OCI-LY7 (cell line): ENCODE measurements around the gene ERN1. TPM values are rescaled to one million over a fixed set of nuclear protein-coding genes. Genes with fewer than 3 reads are reported as not detected.

Experiments used
- BruUV-seq: library from RNA; stranded (reverse); fragments of 400-500 nt; replicated peaks from 2 replicates; lab custom pipeline; 2021; lab: Mats Ljungman, UMichigan
- CTCF ChIA-PET: fragments of 300-600 bp; sonication (Branson Sonifier 250); formaldehyde crosslinking; loops from one replicate; lab custom pipeline; 2022; ENCODE audit warnings: antibody characterized with exemption; ENCODE audit not compliant: unreplicated experiment; lab: Charles Lee
- POLR2A ChIA-PET: fragments of 300-600 bp; sonication (Branson Sonifier 250); formaldehyde crosslinking; loops from one replicate; lab custom pipeline; 2022; ENCODE audit warnings: antibody characterized with exemption; lab: Charles Lee
- DNase-seq: peaks from one replicate; pipeline ENCODE4 v3.0.0-alpha.2; 2015; ENCODE audit warnings: low spot score
- H2AFZ ChIP-seq: fragments of 200-600 bp; sonication (generic), shearing (Covaris generic); 2 replicates; pipeline ENCODE4 v1.6.1; 2014; ENCODE audit warnings: mild to moderate bottlenecking, antibody characterized with exemption, low read length, moderate library complexity
- H3K27ac ChIP-seq: fragments of 200-600 bp; sonication (generic); 2 replicates; pipeline ENCODE4 v1.5.1; 2014; ENCODE audit warnings: mixed run types, low read depth, mild to moderate bottlenecking, moderate library complexity, low read length, inconsistent platforms; ENCODE audit not compliant: poor library complexity, severe bottlenecking
- H3K36me3 ChIP-seq: fragments of 200-600 bp; sonication (generic); 2 replicates; pipeline ENCODE4 v1.6.1; 2014; ENCODE audit warnings: mild to moderate bottlenecking, antibody characterized with exemption, low read length, moderate library complexity, mixed read lengths; ENCODE audit not compliant: insufficient read depth
- H3K4me1 ChIP-seq: fragments of 200-600 bp; sonication (generic); 2 replicates; pipeline ENCODE4 v1.5.1; 2014; ENCODE audit warnings: mild to moderate bottlenecking, low read length; ENCODE audit not compliant: insufficient read depth, poor library complexity, severe bottlenecking
- H3K4me2 ChIP-seq: fragments of 200-600 bp; sonication (generic); 2 replicates; pipeline ENCODE4 v1.6.1; 2014; ENCODE audit warnings: mild to moderate bottlenecking, low read length
- H3K4me3 ChIP-seq: fragments of 200-600 bp; sonication (generic); 2 replicates; pipeline ENCODE4 v1.5.1; 2014; ENCODE audit warnings: mild to moderate bottlenecking, low read depth, low read length; ENCODE audit not compliant: poor library complexity, severe bottlenecking
- H3K79me2 ChIP-seq: fragments of 200-600 bp; sonication (generic); 2 replicates; pipeline ENCODE4 v1.6.1; 2016; ENCODE audit warnings: low read depth, mild to moderate bottlenecking, low read length, moderate library complexity, mixed read lengths; ENCODE audit not compliant: insufficient read depth
- H3K9me2 ChIP-seq: fragments of 200-600 bp; sonication (generic); 2 replicates; pipeline ENCODE4 v1.6.1; 2016; ENCODE audit warnings: mild to moderate bottlenecking, low read length, mixed read lengths; ENCODE audit not compliant: insufficient read depth
- H3K9me3 ChIP-seq: fragments of 200-600 bp; sonication (generic); 2 replicates; pipeline ENCODE4 v1.6.1; 2014; ENCODE audit warnings: mild to moderate bottlenecking, mixed run types, low read length, mixed read lengths
- H4K20me1 ChIP-seq: fragments of 200-600 bp; sonication (generic); 2 replicates; pipeline ENCODE4 v1.6.1; 2014; ENCODE audit warnings: mild to moderate bottlenecking, antibody characterized with exemption, low read length, moderate library complexity, mixed read lengths; ENCODE audit not compliant: insufficient read depth
- EZH2phosphoT487 ChIP-seq: fragments of 200-600 bp; sonication (generic); IDR thresholded peaks from 2 replicates; pipeline ENCODE4 v1.6.1; 2018; ENCODE audit warnings: low read depth, borderline replicate concordance, mild to moderate bottlenecking, mixed run types, antibody characterized with exemption, low read length, moderate library complexity, mixed read lengths
- intact Hi-C: fragments of 100-400 bp; cut with micrococcal nuclease; formaldehyde crosslinking; loops from one replicate; pipeline ENCODE4 v1.10.0; 2022; ENCODE audit not compliant: unreplicated experiment
- total RNA-seq, 2 experiments: library from RNA; depleted of rRNA in 1 of 2; stranded (reverse); fragments of >200 nt in 1 of 2; shearing (Covaris generic) in 1 of 2; gene quantifications; 2 replicates each; pipeline ENCODE4 v1.2.3, GENCODE V29; 2014 to 2022
- TF ChIP-seq, protein P1 (sequence below): fragments of 200-600 bp; sonication (generic); conservative IDR thresholded peaks from 2 replicates; pipeline ENCODE4 v1.5.1; 2014; ENCODE audit warnings: mild to moderate bottlenecking, antibody characterized with exemption, low read length, moderate library complexity, mixed read lengths

The ERN1 gene
- total RNA-seq, 2 experiments from 2014 or later = 22.0 to 70.3 TPM

DNA sequence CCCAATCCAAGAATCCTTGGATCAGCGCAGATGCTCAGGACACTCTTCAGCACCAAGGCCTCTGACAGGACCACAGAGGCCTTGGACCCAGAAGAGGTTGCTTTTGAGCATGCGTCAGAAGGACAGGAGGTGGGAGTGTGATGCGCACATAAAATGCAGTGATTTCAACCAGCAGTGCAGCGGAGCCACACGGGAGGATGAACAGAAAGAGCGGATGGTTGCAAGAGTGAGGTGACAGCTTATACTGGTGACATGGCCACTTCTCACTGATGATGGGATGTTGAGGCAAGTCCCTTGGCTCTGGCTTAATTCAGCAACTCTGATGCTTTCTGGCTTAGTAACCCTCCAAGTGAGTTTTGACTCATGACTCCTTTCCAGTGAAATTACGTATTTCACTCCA, 25.2 kb upstream of the ERN1 start:
- no TSS peak for BruUV-seq
- H3K4me3 ChIP-seq = no peak overlapping the region
- H3K9me3 ChIP-seq = no peaks in the 10 kb centered on the region
- POLR2A ChIA-PET = interaction anchor here (0.6 to 1.1 kb wide), 2 partner anchors 10 to 13 kb away, joined by 3 read pairs; no protein-coding TSS in a partner anchor
- H3K79me2 ChIP-seq = no peaks in the 10 kb centered on the region
- H3K4me1 ChIP-seq = peaks cover 6% of the 10 kb centered on the region
- no peak overlapping the region for H3K4me2 ChIP-seq
- no peak overlapping the region for H2AFZ ChIP-seq
- DNase-seq = no peak
- H3K9me2 ChIP-seq = no peaks in the 10 kb centered on the region
- H3K36me3 ChIP-seq = peaks cover 20% of the 10 kb centered on the region
- CTCF ChIA-PET = no interaction called here
- H3K27ac ChIP-seq = no peak overlapping the region
- TF ChIP-seq EZH2phosphoT487 = no peak
- TF ChIP-seq, protein P1, sequence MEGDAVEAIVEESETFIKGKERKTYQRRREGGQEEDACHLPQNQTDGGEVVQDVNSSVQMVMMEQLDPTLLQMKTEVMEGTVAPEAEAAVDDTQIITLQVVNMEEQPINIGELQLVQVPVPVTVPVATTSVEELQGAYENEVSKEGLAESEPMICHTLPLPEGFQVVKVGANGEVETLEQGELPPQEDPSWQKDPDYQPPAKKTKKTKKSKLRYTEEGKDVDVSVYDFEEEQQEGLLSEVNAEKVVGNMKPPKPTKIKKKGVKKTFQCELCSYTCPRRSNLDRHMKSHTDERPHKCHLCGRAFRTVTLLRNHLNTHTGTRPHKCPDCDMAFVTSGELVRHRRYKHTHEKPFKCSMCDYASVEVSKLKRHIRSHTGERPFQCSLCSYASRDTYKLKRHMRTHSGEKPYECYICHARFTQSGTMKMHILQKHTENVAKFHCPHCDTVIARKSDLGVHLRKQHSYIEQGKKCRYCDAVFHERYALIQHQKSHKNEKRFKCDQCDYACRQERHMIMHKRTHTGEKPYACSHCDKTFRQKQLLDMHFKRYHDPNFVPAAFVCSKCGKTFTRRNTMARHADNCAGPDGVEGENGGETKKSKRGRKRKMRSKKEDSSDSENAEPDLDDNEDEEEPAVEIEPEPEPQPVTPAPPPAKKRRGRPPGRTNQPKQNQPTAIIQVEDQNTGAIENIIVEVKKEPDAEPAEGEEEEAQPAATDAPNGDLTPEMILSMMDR = no peak
- H4K20me1 ChIP-seq = no peaks in the 10 kb centered on the region
- intact Hi-C loops = no loop called here

DNA sequence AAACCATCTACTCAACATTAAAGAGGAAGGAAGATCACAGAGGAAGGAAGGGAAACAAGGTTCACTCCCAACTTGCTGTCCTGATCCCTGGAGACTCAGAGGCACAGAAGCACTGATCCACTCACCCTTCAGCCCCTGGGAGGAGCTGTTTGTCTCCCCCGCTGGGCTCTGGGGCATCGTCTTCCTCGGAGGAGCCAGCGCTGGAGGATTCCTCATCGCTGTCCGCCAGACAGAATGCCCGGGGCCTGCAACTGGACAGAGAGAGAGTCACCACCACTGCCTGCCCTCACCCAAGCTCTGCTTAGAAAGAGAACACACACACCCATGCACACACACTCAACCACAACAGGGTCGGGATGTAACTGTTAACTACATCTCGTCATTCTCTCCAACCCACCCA, 24.8 kb upstream of the ERN1 start:
- BruUV-seq = no TSS peak
- Histone ChIP-seq H3K9me3 (no peaks in the 10 kb centered on the region), H3K4me2 (no peak overlapping the region), H3K9me2 (no peaks in the 10 kb centered on the region), H2AFZ (no peak overlapping the region), H3K36me3 (peaks cover 21% of the 10 kb centered on the region), H3K79me2 (no peaks in the 10 kb centered on the region), H3K4me1 (peaks cover 6% of the 10 kb centered on the region), H4K20me1 (no peaks in the 10 kb centered on the region), H3K4me3 (no peak overlapping the region), H3K27ac (no peak overlapping the region)
- ChIA-PET CTCF (no interaction called here), POLR2A (interaction anchor here (0.6 to 1.1 kb wide), 2 partner anchors 9 to 14 kb away, joined by 3 read pairs; no protein-coding TSS in a partner anchor)
- intact Hi-C loops = no loop called here
- no peak for DNase-seq
- TF ChIP-seq, protein P1 = no peak
- TF ChIP-seq EZH2phosphoT487 = no peak

DNA sequence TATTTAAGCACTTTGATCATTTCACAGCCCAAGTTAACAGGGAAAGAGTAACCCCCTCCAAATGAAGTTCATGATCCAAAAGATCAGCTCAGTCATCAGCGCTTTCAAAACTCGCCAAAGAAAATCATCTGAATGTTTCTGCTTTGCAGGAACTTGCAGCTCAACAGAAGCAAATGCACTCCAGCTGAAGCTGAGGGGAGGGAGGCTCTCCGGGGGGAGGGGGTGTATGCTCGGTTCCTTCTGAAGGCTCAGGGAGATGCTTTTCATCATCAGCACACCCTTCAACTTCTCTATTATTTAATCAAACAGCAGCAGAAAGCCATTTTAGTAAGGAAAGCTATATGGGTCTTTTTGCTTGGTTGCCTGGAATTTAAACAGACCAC, 24.4 kb upstream of the ERN1 start:
- Histone ChIP-seq H3K9me2 (no peaks in the 10 kb centered on the region), H3K27ac (no peak overlapping the region), H4K20me1 (no peaks in the 10 kb centered on the region), H3K36me3 (peaks cover 22% of the 10 kb centered on the region), H3K4me2 (no peak overlapping the region), H3K9me3 (no peaks in the 10 kb centered on the region), H3K4me1 (peaks cover 6% of the 10 kb centered on the region), H3K79me2 (no peaks in the 10 kb centered on the region), H2AFZ (no peak overlapping the region), H3K4me3 (no peak overlapping the region)
- no TSS peak for BruUV-seq
- POLR2A ChIA-PET = interaction anchor here (0.6 to 1.1 kb wide), 2 partner anchors 9 to 14 kb away, joined by 3 read pairs; no protein-coding TSS in a partner anchor
- no peak for TF ChIP-seq EZH2phosphoT487
- TF ChIP-seq, protein P1 = no peak
- DNase-seq = no peak
- intact Hi-C loops = no loop called here
- CTCF ChIA-PET = no interaction called here
